ENCODE measurements around the gene PTPRN2.

Gene PTPRN2

DNA sequence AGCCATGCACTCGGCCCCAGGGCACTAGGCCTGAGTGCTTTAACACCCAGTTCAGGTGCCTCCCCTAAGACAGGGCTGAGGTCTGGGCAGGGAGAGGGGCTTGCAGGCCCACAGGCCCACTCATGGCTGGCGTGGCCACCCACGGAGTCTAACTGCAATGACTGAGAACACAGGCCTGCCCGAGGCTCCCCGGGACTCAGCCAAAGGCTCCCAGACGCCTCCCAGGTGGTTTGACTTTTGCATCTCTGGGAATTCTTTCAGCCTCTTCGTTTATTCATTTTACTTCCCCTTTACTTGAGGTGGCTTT, 37.3 kb downstream of the PTPRN2 start:
- Mint-ChIP-seq H3K27me3 (ENCODE audit: low read depth, poor library complexity) (peaks cover 5% of the 10 kb centered on the region), H3K4me1 (peaks cover 15% of the 10 kb centered on the region), H3K36me3 (ENCODE audit: low read depth) (no peaks in the 10 kb centered on the region), H3K9me3 (no peaks in the 10 kb centered on the region), H3K27ac (peak overlapping the region; percentile 27), H3K4me3 (no peak overlapping the region)
- TF ChIP-seq, protein P1, sequence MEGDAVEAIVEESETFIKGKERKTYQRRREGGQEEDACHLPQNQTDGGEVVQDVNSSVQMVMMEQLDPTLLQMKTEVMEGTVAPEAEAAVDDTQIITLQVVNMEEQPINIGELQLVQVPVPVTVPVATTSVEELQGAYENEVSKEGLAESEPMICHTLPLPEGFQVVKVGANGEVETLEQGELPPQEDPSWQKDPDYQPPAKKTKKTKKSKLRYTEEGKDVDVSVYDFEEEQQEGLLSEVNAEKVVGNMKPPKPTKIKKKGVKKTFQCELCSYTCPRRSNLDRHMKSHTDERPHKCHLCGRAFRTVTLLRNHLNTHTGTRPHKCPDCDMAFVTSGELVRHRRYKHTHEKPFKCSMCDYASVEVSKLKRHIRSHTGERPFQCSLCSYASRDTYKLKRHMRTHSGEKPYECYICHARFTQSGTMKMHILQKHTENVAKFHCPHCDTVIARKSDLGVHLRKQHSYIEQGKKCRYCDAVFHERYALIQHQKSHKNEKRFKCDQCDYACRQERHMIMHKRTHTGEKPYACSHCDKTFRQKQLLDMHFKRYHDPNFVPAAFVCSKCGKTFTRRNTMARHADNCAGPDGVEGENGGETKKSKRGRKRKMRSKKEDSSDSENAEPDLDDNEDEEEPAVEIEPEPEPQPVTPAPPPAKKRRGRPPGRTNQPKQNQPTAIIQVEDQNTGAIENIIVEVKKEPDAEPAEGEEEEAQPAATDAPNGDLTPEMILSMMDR (IDR thresholded peaks at IDR 0.05), result no peak
- no peak for DNase-seq

DNA sequence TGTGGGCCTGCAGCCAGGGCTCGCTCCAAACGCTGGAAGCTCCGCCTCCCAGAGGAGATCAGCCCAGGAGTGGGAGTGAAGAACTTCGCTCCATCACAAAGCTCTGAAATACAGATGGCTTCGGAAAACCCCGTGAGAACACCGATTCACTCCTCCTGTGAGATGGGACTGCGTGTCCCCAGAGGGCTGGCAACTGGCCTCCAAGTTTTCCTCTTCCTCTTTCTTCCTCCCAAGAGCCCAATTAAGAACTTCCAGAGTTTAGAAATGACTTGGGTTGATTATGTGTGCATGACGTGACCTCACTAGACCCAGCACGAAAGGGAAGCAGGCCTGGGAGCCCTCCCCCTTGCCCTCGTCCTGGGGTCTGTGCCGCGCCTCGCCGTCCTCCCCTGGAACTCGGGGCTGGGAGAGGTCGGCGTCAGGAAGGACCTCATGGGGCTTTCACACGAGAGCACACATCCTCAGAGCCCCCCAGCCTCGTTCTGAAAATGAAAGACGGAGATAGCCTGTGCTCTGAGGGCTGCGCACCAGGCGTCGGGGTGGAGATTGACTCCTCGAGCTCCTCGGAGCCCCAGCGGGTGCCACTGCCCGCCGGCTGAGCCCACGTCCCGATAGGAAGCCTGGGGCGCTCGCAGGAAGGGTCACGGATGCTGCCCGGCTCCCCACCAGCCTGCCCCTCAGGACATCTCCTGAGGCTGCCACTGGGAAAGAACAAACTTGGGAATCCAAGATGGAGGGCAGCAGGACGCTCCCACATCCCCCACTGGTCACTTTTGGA, 37.8 kb downstream of the PTPRN2 start:
- TF ChIP-seq, protein P1 (IDR thresholded peaks at IDR 0.05), result no peak
- no peak overlapping the region for H3K27ac Mint-ChIP-seq
- no peaks in the 10 kb centered on the region for H3K9me3 Mint-ChIP-seq
- peaks cover 15% of the 10 kb centered on the region for H3K4me1 Mint-ChIP-seq
- H3K4me3 Mint-ChIP-seq, result no peak overlapping the region
- H3K27me3 Mint-ChIP-seq (ENCODE audit: low read depth, poor library complexity), result peaks cover 8% of the 10 kb centered on the region
- no peaks in the 10 kb centered on the region for H3K36me3 Mint-ChIP-seq (ENCODE audit: low read depth)
- DNase-seq, result peak; percentile 47

DNA sequence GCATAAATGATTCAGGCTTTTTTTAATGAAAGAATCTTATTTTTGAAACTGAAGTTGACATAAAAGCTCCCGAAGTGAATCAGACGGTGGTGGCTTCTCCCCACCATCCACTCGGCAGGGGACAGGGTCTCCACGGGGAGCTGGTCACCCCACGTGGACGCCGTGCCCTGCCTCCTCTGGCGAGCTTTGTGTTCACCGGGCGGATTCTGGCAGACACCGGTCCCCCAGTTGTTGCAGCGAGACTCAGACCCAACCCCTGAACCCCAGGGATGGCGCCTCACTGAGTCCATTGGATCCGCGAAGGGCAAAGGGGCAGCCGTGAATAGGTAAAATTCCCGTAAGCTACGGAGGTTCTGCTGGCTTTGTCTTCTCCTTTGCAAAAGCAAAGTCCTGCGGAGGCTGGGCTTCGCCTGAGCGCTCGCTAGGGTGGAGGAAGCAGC, 38.4 kb downstream of the PTPRN2 start:
- Mint-ChIP-seq H3K4me3 (no peak overlapping the region), H3K27ac (no peak overlapping the region)
- TF ChIP-seq, protein P1 (IDR thresholded peaks at IDR 0.05), result no peak

DNA sequence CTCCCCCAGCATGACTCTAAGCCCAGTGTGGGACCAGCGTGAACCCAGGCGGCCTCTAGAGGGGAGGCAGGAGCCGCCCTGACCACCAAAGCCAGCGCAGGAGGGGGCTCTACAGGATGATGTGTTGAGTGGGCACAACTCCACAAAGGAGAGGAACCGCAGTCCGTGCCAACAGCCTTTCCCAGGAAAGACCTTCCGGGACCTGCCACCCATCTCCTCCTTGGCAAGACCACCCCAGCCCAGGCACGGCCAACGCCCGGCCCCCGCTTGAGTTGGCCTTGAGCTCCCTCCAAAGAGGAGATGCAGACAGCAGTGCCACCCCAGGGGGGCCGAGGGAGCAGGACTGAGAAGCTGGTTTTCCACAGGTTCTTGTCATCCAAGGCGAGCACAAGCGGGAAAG, 38.9 kb downstream of the PTPRN2 start:
- TF ChIP-seq, protein P1 (IDR thresholded peaks at IDR 0.05), result no peak
- Mint-ChIP-seq H3K4me3 (no peak overlapping the region), H3K4me1 (peaks cover 15% of the 10 kb centered on the region), H3K27ac (no peak overlapping the region), H3K27me3 (ENCODE audit: low read depth, poor library complexity) (peaks cover 9% of the 10 kb centered on the region), H3K36me3 (ENCODE audit: low read depth) (no peaks in the 10 kb centered on the region), H3K9me3 (no peaks in the 10 kb centered on the region)
- DNase-seq, result no peak

More for the DNA sequence above, 38.4 kb downstream of the PTPRN2 start:
- no peaks in the 10 kb centered on the region for H3K9me3 Mint-ChIP-seq
- H3K27me3 Mint-ChIP-seq (ENCODE audit: low read depth, poor library complexity), result peaks cover 9% of the 10 kb centered on the region
- peaks cover 15% of the 10 kb centered on the region for H3K4me1 Mint-ChIP-seq
- no peak for DNase-seq
- H3K36me3 Mint-ChIP-seq (ENCODE audit: low read depth), result no peaks in the 10 kb centered on the region

DNA sequence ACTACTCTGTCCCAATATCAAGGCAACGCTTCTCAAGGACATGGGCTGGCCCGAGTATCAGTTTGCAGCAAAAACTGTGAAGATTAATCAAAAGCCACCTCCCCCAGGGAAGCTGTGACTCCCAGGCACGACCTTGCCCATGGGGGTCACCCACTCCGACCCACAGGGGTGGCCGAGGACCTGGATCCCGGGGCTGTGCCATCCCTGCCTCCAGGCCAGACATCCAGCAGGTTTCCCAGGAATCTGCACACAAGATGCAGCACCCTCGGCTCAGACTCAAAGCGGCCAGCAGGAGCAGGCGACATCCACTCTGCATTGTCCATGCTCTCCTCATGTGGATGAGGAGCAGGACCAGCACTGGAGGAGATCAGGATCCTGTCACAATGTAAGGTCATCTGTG, 39.8 kb downstream of the PTPRN2 start:
- H3K4me1 Mint-ChIP-seq, result peaks cover 15% of the 10 kb centered on the region
- H3K36me3 Mint-ChIP-seq (ENCODE audit: low read depth), result no peaks in the 10 kb centered on the region
- no peak for DNase-seq
- H3K27ac Mint-ChIP-seq, result no peak overlapping the region
- no peaks in the 10 kb centered on the region for H3K9me3 Mint-ChIP-seq
- H3K27me3 Mint-ChIP-seq (ENCODE audit: low read depth, poor library complexity), result peaks cover 9% of the 10 kb centered on the region
- TF ChIP-seq, protein P1 (IDR thresholded peaks at IDR 0.05), result no peak
- no peak overlapping the region for H3K4me3 Mint-ChIP-seq

DNA sequence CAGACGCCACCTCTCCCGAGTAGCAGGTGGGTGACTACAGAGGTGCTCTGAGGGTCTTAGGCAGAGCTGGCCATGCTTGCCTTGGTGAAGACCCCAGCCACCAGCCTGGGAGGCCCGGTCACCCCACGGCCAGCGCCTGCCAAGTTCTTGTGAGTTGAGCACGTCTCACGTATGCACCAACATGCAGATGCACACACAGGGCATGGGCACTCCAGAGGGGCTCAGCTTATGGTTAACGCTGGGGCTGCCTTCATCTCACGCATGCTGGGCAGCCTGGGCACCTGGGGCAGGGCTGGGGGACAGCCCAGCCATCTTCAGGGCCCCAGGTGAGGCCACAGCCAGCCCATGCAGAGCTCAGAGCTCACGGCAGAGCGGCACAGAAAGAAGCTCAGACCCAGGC, 41.0 kb downstream of the PTPRN2 start:
- no peaks in the 10 kb centered on the region for H3K9me3 Mint-ChIP-seq
- peaks cover 9% of the 10 kb centered on the region for H3K27me3 Mint-ChIP-seq (ENCODE audit: low read depth, poor library complexity)
- no peak overlapping the region for H3K4me3 Mint-ChIP-seq
- DNase-seq, result no peak
- TF ChIP-seq, protein P1 (IDR thresholded peaks at IDR 0.05), result no peak
- H3K4me1 Mint-ChIP-seq, result peaks cover 15% of the 10 kb centered on the region
- H3K36me3 Mint-ChIP-seq (ENCODE audit: low read depth), result no peaks in the 10 kb centered on the region
- H3K27ac Mint-ChIP-seq, result no peak overlapping the region

Data from nephron progenitor cell (in vitro differentiated cells).